HG02571 (cell line): ENCODE results near the gene CTDNEP1.
"Not testable (repeated sequence)": the region's sequence is repeated elsewhere in the genome, so short reads cannot be mapped to it uniquely, and the experiment has no call there.

Source experiments
- ATAC-seq: cut with Tn5 transposase; IDR thresholded peaks from one replicate; pipeline ENCODE4 v1.9.1; 2021; ENCODE audit warnings: mild to moderate bottlenecking, moderate library complexity; ENCODE audit not compliant: unreplicated experiment

The CTDNEP1 gene

DNA sequence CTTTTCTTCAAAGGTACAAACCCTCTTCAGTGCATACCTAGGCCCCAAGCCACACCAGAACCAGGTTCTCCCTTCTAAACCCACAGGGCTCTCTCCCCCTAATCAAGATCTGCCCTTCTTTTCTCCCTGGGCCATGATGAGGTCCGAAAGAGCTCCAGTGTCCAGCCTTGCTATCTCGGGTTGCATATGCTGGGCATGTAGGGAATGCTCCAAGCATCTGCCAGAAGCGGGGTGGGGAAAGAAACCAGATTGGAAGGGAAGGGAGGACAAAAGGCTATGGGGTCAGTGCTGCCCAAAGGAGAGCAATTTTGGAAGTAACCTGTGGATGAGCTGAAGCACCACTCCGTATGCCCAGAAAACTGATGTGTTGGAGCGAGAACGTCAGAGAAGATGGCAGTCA is 2.3 kb downstream of the CTDNEP1 start:
- ATAC-seq: no peak

GRCh38 chr17:7248796-7249195 is 2.7 kb downstream of the CTDNEP1 start:
- no peak for ATAC-seq

GRCh38 chr17:7246779-7247178 is 4.8 kb downstream of the CTDNEP1 start:
- ATAC-seq: no peak

GRCh38 chr17:7243838-7244237 is 7.7 kb downstream of the CTDNEP1 start:
- not testable (repeated sequence) for ATAC-seq

DNA sequence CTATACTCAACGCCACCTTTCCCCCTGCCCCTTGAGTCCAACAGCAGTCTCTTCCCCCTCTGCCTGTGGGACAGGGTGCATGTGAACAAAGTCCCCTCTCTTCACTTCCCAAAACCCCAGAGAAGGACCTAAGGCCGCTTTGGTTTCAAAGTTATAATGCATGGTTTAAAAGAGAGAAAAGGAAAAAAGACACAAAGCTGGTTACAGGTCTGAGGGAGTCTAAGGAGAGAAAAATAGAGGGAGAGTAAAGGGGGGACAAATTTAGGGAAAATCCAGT is 8.1 kb downstream of the CTDNEP1 start:
- no peak for ATAC-seq

DNA sequence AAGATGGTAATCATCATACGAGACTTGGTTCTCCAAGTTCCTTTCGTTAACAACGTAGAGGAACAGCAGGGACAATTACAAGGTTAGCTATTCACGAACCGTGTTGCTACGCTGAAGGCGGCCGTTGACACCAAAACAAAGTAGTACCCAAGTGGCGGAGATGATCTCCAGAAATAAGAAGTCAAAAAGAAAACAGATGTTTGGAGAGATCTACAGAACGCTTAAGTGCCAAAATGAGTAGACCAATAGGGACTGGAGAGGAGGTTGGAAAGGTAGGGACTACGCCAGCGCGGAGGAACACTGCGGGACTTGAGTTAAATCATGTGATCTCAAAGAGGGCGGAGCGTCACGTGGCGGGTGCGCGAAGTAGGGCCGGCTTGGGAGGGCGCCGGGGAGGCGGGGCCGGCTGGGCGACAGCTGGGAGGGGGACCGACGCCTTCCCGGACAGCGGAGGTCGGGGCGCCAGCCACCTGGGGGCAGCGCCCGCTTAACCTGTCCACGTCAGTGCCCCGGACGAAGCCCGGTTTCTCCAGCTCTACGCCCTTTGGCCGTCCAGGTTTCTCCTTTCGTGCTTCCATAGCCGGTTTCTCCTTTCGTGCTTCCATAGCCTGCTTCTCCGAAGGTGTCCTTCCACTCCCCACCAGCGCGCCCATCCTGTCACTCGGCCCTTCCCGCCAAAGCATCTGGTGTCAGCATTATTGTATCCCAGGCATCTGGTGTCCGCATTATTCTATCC is 8.6 kb downstream of the CTDNEP1 start:
- peak; percentile 38 for ATAC-seq

GRCh38 chr17:7241783-7242716 is 9.5 kb downstream of the CTDNEP1 start, which contains the start of gene GABARAP:
TSS of gene GABARAP (minus strand) at chr17:7242449. CDS start at chr17:7242330, 119 bp downstream.
- no peak for ATAC-seq

GRCh38 chr17:7241090-7241733 is 10.3 kb downstream of the CTDNEP1 start:
- no peak for ATAC-seq

DNA sequence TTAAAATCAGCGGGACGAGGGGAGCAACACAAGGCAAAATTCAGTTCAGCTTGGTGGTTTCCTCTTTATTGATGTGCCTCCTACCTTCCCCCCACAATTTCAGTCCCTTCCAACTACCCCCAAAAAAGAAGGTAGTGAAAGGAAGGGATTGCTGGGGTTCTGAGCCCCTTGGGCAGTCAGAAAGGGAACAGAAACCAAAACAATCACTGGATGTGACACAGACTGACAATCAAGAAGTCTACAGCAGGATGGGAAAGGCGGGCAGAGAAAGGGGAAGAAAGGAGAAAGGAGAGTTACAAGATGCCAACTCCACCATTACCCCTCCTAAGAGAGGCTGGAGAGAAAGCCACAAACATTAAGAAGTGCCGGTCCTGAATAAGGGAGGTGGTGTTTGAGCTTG is 11.2 kb downstream of the CTDNEP1 start:
- no peak for ATAC-seq

GRCh38 chr17:7239091-7240027 is 12.2 kb downstream of the CTDNEP1 start, which contains the start of gene PHF23:
TSS of gene PHF23 (minus strand) at chr17:7239457. CDS start at chr17:7239279, 178 bp downstream.
- ATAC-seq: peak; percentile 48

GRCh38 chr17:7238420-7239090 is 13.0 kb downstream of the CTDNEP1 start:
- ATAC-seq: no peak

GRCh38 chr17:7237761-7238419 is 13.6 kb downstream of the CTDNEP1 start:
- no peak for ATAC-seq

DNA sequence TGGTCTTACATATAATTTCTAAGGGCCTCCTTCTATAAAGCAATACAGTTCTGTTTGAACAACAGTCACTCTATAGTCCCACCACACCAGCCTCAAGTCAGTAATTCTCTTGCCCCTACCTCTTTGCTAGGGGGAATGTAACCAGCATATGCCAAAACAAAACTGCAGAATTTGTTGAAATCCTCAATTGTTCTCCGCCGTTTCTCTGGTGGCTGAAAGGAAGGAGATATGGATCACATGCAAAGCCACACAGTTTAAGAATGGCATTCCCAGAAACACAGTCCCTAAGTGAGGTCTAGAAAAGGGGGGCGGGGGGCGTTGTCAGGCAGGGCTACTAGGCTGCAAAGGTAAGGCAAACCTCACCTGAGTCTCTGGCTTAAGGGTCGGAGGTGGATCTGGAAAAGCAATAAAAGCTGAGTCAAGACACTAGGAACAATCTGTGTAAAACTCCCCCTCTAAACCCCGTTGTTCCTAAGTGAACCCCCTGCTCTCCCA is 14.2 kb downstream of the CTDNEP1 start:
- no peak for ATAC-seq

GRCh38 chr17:7236808-7237207 is 14.7 kb downstream of the CTDNEP1 start:
- ATAC-seq: no peak

DNA sequence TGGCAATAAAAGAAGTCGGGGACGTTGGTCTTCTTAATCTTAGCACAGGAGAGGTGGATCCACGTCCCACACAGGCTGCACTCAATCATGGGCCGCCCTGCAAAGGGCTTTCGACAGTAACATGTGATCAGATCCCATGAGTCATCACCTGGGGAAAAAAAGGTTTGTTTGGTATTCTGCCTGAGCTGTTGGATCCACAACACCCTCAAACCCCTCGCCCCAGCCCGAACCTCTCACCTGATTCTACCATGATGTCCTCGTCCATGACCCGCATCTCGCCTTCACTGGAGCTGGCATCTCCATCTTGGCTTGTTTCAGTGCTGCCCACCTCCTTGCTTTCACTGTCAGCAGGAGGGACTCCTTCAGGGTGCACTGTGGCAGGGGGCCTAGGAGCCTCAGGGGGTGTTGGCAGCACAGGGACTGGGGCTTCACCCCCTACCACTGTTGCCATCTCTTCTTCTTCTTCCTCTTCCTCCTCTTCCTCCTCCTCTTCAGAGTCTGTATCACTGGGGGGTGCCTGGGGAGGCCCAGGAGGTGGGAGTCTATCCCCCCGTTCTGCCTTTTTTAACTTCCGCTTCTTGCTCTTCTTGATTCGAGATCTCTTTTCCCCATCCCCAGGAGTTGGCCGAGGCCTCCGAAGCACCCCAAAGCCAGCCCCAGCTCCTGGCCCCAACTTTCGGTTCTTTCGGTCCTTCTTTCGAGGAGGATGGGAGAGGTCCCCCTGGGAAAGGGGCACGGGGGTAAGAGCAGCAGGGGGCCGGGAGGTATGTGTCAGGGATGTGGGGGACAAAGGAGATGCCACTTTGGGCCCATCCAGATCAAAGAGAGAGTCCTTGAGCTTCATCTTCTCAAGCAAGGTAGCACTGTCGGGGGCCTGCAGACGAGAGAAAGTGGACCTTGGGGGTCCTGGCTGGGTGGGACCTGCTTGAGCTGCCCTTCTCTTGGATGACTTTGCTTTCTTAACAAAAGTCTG is 15.6 kb downstream of the CTDNEP1 start:
- ATAC-seq: no peak

- peak; percentile 46 for ATAC-seq
Observed at GRCh38 chr17:7234083-7234951, 17.2 kb downstream of the CTDNEP1 start, which contains the start of gene DVL2. TSS of gene DVL2 (minus strand) at chr17:7234517. CDS start at chr17:7234262, 255 bp downstream.

- no peak for ATAC-seq
Observed at GRCh38 chr17:7233701-7234082, 17.8 kb downstream of the CTDNEP1 start.
